ENCODE results near the gene LBR. TPM values are rescaled to one million over a fixed set of nuclear protein-coding genes. Genes with fewer than 3 reads are reported as not detected.

Gene LBR
- total RNA-seq, 1 donor from 2014 or later = 93.9 TPM

GRCh38 chr1:225415967-225416745, 11.7 kb downstream of the LBR start:
- H3K36me3 Mint-ChIP-seq (ENCODE audit: unreplicated experiment) = no peaks in the 10 kb centered on the region
- TF ChIP-seq CTCF (IDR thresholded peaks at IDR 0.05; ENCODE audit: partially characterized antibody, unreplicated experiment) = no peak
- H3K4me1 Mint-ChIP-seq (ENCODE audit: low read depth, unreplicated experiment) = peaks cover 4% of the 10 kb centered on the region
- no peaks in the 10 kb centered on the region for H3K9me3 Mint-ChIP-seq (ENCODE audit: unreplicated experiment)
- H3K4me3 Mint-ChIP-seq (ENCODE audit: unreplicated experiment) = no peak overlapping the region
- no peak for DNase-seq
- no peak overlapping the region for H3K27ac Mint-ChIP-seq (ENCODE audit: unreplicated experiment)
- peaks cover 5% of the 10 kb centered on the region for H3K27me3 Mint-ChIP-seq (ENCODE audit: unreplicated experiment)

- Mint-ChIP-seq H3K27ac (ENCODE audit: unreplicated experiment) (no peak overlapping the region), H3K4me1 (ENCODE audit: low read depth, unreplicated experiment) (peaks cover 6% of the 10 kb centered on the region), H3K9me3 (ENCODE audit: unreplicated experiment) (no peaks in the 10 kb centered on the region), H3K27me3 (ENCODE audit: unreplicated experiment) (peaks cover 5% of the 10 kb centered on the region), H3K4me3 (ENCODE audit: unreplicated experiment) (no peak overlapping the region), H3K36me3 (ENCODE audit: unreplicated experiment) (no peaks in the 10 kb centered on the region)
- no peak for TF ChIP-seq CTCF (IDR thresholded peaks at IDR 0.05; ENCODE audit: partially characterized antibody, unreplicated experiment)
- no peak for DNase-seq
Observed at GRCh38 chr1:225415307-225415706, 12.5 kb downstream of the LBR start.

GRCh38 chr1:225413708-225414375, 14.0 kb downstream of the LBR start:
- Mint-ChIP-seq H3K4me3 (ENCODE audit: unreplicated experiment) (no peak overlapping the region), H3K9me3 (ENCODE audit: unreplicated experiment) (no peaks in the 10 kb centered on the region), H3K27me3 (ENCODE audit: unreplicated experiment) (peaks cover 3% of the 10 kb centered on the region), H3K4me1 (ENCODE audit: low read depth, unreplicated experiment) (peaks cover 7% of the 10 kb centered on the region), H3K27ac (ENCODE audit: unreplicated experiment) (no peak overlapping the region), H3K36me3 (ENCODE audit: unreplicated experiment) (no peaks in the 10 kb centered on the region)
- TF ChIP-seq CTCF (IDR thresholded peaks at IDR 0.05; ENCODE audit: partially characterized antibody, unreplicated experiment) = no peak
- DNase-seq = no peak

DNA sequence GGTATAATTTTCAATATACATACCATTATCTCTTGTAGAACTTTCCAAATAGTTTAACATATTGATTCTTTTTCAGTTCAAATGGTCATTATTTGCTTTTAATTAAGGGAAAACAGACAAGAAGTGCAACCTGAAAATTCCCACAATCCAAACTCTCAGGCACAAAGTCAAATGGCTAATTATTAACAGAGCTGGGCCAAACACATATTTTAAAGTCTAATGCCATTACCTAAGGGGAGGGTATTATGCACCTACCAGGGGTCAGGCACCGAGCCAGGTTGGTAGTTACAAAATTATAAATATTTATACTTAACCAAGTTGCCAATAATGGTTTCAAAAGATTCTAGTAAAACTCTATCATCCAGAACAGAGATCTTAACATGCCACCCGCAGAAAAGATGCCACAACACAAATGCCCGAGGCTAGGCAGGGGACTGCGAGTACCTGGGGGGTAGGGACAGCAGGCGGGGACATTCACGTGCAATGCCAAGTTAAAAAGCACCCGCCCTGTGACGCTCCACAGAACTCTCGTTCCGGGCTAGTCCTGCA, 15.0 kb downstream of the LBR start:
- Mint-ChIP-seq H3K4me3 (ENCODE audit: unreplicated experiment) (no peak overlapping the region), H3K9me3 (ENCODE audit: unreplicated experiment) (peaks cover 2% of the 10 kb centered on the region), H3K36me3 (ENCODE audit: unreplicated experiment) (no peaks in the 10 kb centered on the region), H3K4me1 (ENCODE audit: low read depth, unreplicated experiment) (peaks cover 10% of the 10 kb centered on the region), H3K27me3 (ENCODE audit: unreplicated experiment) (no peaks in the 10 kb centered on the region), H3K27ac (ENCODE audit: unreplicated experiment) (no peak overlapping the region)
- DNase-seq = no peak
- no peak for TF ChIP-seq CTCF (IDR thresholded peaks at IDR 0.05; ENCODE audit: partially characterized antibody, unreplicated experiment)

DNA sequence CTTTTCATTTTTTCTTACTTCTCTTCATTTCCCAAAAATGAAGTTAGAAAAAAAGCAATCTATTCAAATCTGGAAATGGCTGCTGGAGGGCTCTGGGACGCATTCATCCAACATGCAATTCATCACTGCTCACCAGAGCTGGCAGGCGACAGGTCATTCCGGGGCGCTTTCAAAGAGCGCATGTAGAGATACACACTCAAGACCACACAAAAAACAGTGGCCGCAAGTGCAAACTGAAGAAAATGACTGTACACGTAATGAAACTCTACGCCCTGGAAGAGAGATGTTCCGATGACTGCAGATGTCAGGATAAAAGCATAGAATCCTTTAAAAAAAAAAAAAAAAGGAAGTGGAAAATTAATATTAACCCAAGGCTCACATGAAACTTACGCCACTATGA, 15.5 kb downstream of the LBR start:
- Mint-ChIP-seq H3K9me3 (ENCODE audit: unreplicated experiment) (peaks cover 2% of the 10 kb centered on the region), H3K27me3 (ENCODE audit: unreplicated experiment) (no peaks in the 10 kb centered on the region), H3K36me3 (ENCODE audit: unreplicated experiment) (no peaks in the 10 kb centered on the region), H3K4me1 (ENCODE audit: low read depth, unreplicated experiment) (peaks cover 11% of the 10 kb centered on the region), H3K4me3 (ENCODE audit: unreplicated experiment) (no peak overlapping the region), H3K27ac (ENCODE audit: unreplicated experiment) (no peak overlapping the region)
- DNase-seq = no peak
- no peak for TF ChIP-seq CTCF (IDR thresholded peaks at IDR 0.05; ENCODE audit: partially characterized antibody, unreplicated experiment)
